Adrenal gland (tissue), 5 donors: Measurements from ENCODE around the gene NMS.

Experiments used
- POLR2A ChIP-seq, 2 donors: fragments of 450-650 bp; IDR thresholded peaks; one replicate each; pipeline ENCODE4 v1.6.1; 2017; ENCODE audit warnings: antibody characterized with exemption in 2 of 2, mild to moderate bottlenecking in 2 of 2, moderate library complexity in 1 of 2
- TF ChIP-seq, protein P1 (sequence below), 6 experiments: fragments of 450-650 bp in 4 of 6; fragments of 200-600 bp in 2 of 6; sonication (generic) in 1 of 6; IDR thresholded peaks; 1 replicate in 5 of 6; 2 replicates in 1 of 6; pipeline versions ENCODE4 v1.5.1 to v1.8.0; 2016 to 2021; ENCODE audit warnings: antibody characterized with exemption in 6 of 6, mild to moderate bottlenecking in 2 of 6, moderate library complexity in 1 of 6
- donor health status: DM: no; HTN: no; CAD: no.

DNA sequence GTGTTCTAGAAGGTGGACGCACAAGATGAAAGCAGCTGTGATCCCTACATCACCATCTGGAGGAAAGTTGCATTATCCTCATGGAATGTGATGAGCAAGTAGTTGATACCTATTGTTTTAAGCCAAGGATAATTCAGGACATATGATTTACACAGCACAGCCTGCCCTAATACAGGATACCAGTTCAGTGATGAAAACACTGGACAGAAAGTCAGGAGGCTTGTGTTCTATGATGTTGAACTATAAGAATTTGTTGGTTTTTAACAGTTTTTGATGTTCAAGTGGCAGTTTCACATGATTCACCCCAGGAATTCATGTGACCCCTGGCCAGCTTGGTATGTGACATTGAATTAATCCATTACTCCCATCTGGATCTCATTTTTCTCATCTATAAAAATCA lies 46.7 kb upstream of the NMS start:
- TF ChIP-seq POLR2A (IDR thresholded peaks at IDR 0.05): no peak
- TF ChIP-seq, protein P1, sequence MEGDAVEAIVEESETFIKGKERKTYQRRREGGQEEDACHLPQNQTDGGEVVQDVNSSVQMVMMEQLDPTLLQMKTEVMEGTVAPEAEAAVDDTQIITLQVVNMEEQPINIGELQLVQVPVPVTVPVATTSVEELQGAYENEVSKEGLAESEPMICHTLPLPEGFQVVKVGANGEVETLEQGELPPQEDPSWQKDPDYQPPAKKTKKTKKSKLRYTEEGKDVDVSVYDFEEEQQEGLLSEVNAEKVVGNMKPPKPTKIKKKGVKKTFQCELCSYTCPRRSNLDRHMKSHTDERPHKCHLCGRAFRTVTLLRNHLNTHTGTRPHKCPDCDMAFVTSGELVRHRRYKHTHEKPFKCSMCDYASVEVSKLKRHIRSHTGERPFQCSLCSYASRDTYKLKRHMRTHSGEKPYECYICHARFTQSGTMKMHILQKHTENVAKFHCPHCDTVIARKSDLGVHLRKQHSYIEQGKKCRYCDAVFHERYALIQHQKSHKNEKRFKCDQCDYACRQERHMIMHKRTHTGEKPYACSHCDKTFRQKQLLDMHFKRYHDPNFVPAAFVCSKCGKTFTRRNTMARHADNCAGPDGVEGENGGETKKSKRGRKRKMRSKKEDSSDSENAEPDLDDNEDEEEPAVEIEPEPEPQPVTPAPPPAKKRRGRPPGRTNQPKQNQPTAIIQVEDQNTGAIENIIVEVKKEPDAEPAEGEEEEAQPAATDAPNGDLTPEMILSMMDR (IDR thresholded peaks at IDR 0.05): no peak
